ENCODE results near the gene LCE4A.
"Not testable (repeated sequence)": the region's sequence is repeated elsewhere in the genome, so short reads cannot be mapped to it uniquely, and the experiment has no call there.

LCE4A gene

GRCh38 chr1:152679459-152679858 is 28.5 kb upstream of the LCE4A start:
- Histone ChIP-seq H3K9me3 (ENCODE audit: severe bottlenecking) (peaks cover 6% of the 10 kb centered on the region), H3K27me3 (ENCODE audit: insufficient read depth, low read depth, severe bottlenecking) (peaks cover 95% of the 10 kb centered on the region), H3K27ac (no peak overlapping the region), H3K36me3 (no peaks in the 10 kb centered on the region), H3K4me3 (ENCODE audit: low read depth, low read length) (no peak overlapping the region)
- TF ChIP-seq, protein P1, sequence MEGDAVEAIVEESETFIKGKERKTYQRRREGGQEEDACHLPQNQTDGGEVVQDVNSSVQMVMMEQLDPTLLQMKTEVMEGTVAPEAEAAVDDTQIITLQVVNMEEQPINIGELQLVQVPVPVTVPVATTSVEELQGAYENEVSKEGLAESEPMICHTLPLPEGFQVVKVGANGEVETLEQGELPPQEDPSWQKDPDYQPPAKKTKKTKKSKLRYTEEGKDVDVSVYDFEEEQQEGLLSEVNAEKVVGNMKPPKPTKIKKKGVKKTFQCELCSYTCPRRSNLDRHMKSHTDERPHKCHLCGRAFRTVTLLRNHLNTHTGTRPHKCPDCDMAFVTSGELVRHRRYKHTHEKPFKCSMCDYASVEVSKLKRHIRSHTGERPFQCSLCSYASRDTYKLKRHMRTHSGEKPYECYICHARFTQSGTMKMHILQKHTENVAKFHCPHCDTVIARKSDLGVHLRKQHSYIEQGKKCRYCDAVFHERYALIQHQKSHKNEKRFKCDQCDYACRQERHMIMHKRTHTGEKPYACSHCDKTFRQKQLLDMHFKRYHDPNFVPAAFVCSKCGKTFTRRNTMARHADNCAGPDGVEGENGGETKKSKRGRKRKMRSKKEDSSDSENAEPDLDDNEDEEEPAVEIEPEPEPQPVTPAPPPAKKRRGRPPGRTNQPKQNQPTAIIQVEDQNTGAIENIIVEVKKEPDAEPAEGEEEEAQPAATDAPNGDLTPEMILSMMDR (IDR thresholded peaks at IDR 0.05; ENCODE audit: low read depth, low read length), result no peak
- no peak for DNase-seq

DNA sequence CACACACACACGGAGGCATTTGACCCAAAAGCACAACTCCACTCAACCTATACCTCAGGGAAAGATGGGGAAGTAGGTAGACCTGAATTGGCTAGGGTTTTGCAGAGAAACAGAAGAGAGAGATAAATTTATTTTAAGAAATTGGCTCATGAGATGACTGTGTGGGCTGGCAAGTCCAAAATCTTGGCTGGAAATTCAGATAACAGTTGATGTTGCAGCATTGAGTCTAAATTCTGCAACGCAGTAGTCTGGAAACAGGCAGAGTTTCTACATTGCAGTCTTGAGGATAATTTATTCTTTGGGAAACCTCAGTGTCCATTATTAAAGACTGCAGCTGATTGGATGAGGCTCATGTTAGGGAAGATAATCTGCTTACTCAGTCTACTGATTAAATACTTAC is 26.3 kb upstream of the LCE4A start:
- H3K27ac ChIP-seq, result no peak overlapping the region
- H3K36me3 ChIP-seq, result no peaks in the 10 kb centered on the region
- H3K9me3 ChIP-seq (ENCODE audit: severe bottlenecking), result peaks cover 6% of the 10 kb centered on the region
- DNase-seq, result no peak
- no peak overlapping the region for H3K4me3 ChIP-seq (ENCODE audit: low read depth, low read length)
- H3K27me3 ChIP-seq (ENCODE audit: insufficient read depth, low read depth, severe bottlenecking), result peaks cover 96% of the 10 kb centered on the region
- TF ChIP-seq, protein P1 (IDR thresholded peaks at IDR 0.05; ENCODE audit: low read depth, low read length), result no peak

DNA sequence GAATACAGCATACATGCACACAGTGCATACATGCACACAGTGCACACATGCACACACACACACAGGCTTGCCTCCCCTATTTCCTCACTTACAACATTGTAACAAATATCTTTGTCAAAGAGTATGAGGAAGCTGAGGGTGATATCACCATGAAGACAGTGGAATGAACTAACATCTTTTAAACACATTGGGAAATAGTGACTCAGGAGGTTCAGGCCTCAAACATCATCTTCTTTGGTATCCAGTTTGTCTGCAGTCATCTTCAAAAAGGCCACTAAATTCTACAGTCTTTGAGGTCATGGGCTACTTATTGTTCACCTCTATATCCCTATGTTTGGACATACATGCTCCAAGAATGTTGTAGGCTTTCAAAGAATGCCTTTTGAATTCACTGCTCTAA is 24.1 kb upstream of the LCE4A start:
- DNase-seq, result no peak
- H3K4me3 ChIP-seq (ENCODE audit: low read depth, low read length), result no peak overlapping the region
- H3K9me3 ChIP-seq (ENCODE audit: severe bottlenecking), result peaks cover 3% of the 10 kb centered on the region
- no peaks in the 10 kb centered on the region for H3K36me3 ChIP-seq
- H3K27me3 ChIP-seq (ENCODE audit: insufficient read depth, low read depth, severe bottlenecking), result peaks cover 95% of the 10 kb centered on the region
- H3K27ac ChIP-seq, result no peak overlapping the region
- TF ChIP-seq, protein P1 (IDR thresholded peaks at IDR 0.05; ENCODE audit: low read depth, low read length), result no peak

GRCh38 chr1:152685823-152686222 is 22.1 kb upstream of the LCE4A start, which contains the start of gene LCE2B:
LCE2B (plus strand) TSS chr1:152686123; CDS start chr1:152686844, 721 bp downstream.
- not testable (repeated sequence) for H3K36me3 ChIP-seq; H3K27ac ChIP-seq; H3K4me3 ChIP-seq (ENCODE audit: low read depth, low read length); H3K9me3 ChIP-seq (ENCODE audit: severe bottlenecking); DNase-seq
- peaks cover 92% of the 10 kb centered on the region for H3K27me3 ChIP-seq (ENCODE audit: insufficient read depth, low read depth, severe bottlenecking)

- TF ChIP-seq, protein P1 (IDR thresholded peaks at IDR 0.05; ENCODE audit: low read depth, low read length), result no peak
- Histone ChIP-seq H3K9me3 (ENCODE audit: severe bottlenecking) (no peaks in the 10 kb centered on the region), H3K4me3 (ENCODE audit: low read depth, low read length) (no peak within 1 kb of the TSS), H3K36me3 (no peaks in the 10 kb centered on the region), H3K27ac (no peak within 1 kb of the TSS), H3K27me3 (ENCODE audit: insufficient read depth, low read depth, severe bottlenecking) (peaks cover 86% of the 10 kb centered on the region)
- no peak for DNase-seq
Observed at GRCh38 chr1:152697701-152698600, 10.0 kb upstream of the LCE4A start, which contains the start of gene LCE2A. LCE2A (plus strand) TSS chr1:152698345; CDS start chr1:152698902, 557 bp downstream.

- Histone ChIP-seq H3K9me3 (ENCODE audit: severe bottlenecking) (no peaks in the 10 kb centered on the region), H3K27ac (no peak overlapping the region), H3K36me3 (no peaks in the 10 kb centered on the region), H3K4me3 (ENCODE audit: low read depth, low read length) (no peak overlapping the region), H3K27me3 (ENCODE audit: insufficient read depth, low read depth, severe bottlenecking) (peaks cover 95% of the 10 kb centered on the region)
- TF ChIP-seq, protein P1 (IDR thresholded peaks at IDR 0.05; ENCODE audit: low read depth, low read length), result no peak
- DNase-seq, result no peak
Observed at GRCh38 chr1:152699746-152700145, 8.2 kb upstream of the LCE4A start.

All from WERI-Rb-1 (cell line).